ENCODE measurements around the gene CLCNKB. TPM values are rescaled to one million over a fixed set of nuclear protein-coding genes. Genes with fewer than 3 reads are reported as not detected.

CLCNKB gene
- total RNA-seq, 1 donor from 2014 or later: 1.6 TPM

- peaks cover 3% of the 10 kb centered on the region for H3K27me3 Mint-ChIP-seq
- no peak overlapping the region for H3K4me3 Mint-ChIP-seq
- peak overlapping the region; percentile 57 for H3K27ac Mint-ChIP-seq
- H3K4me1 Mint-ChIP-seq (ENCODE audit: unreplicated experiment): peaks cover 35% of the 10 kb centered on the region
- DNase-seq (ENCODE audit: extremely low spot score, unreplicated experiment): no peak
- H3K9me3 Mint-ChIP-seq: no peaks in the 10 kb centered on the region
- no peak for TF ChIP-seq CTCF (conservative IDR thresholded peaks at IDR 0.05)
- no peaks in the 10 kb centered on the region for H3K36me3 Mint-ChIP-seq
Measured at GRCh38 chr1:16063226-16063829, 19.7 kb downstream of the CLCNKB start.

DNA sequence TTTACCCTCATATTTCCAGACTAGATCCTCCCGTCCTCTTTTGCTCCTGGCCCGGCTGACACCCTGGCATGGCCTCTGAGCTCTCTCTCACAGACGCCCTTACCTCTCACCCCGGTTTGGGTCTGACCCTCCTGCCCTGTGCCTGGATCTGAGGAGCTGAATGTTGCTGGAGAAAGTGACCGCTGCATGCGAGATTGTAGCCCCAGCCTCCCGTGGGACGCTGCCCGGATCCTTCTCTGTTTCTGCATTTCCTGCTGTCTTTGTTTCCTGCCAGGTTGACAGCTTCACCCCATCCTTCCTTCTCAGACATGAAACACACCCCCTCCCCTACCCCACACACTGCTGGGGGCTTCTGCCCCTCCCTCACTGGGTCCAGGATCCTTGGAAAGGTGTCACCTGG is 20.3 kb downstream of the CLCNKB start:
- H3K36me3 Mint-ChIP-seq: no peaks in the 10 kb centered on the region
- peak overlapping the region; percentile 57 for H3K27ac Mint-ChIP-seq
- peaks cover 35% of the 10 kb centered on the region for H3K4me1 Mint-ChIP-seq (ENCODE audit: unreplicated experiment)
- no peak for DNase-seq (ENCODE audit: extremely low spot score, unreplicated experiment)
- TF ChIP-seq CTCF (conservative IDR thresholded peaks at IDR 0.05): no peak
- no peaks in the 10 kb centered on the region for H3K9me3 Mint-ChIP-seq
- no peak overlapping the region for H3K4me3 Mint-ChIP-seq
- peaks cover 3% of the 10 kb centered on the region for H3K27me3 Mint-ChIP-seq

- DNase-seq (ENCODE audit: extremely low spot score, unreplicated experiment): no peak
- peaks cover 35% of the 10 kb centered on the region for H3K4me1 Mint-ChIP-seq (ENCODE audit: unreplicated experiment)
- no peaks in the 10 kb centered on the region for H3K9me3 Mint-ChIP-seq
- peak overlapping the region; percentile 44 for H3K27ac Mint-ChIP-seq
- H3K36me3 Mint-ChIP-seq: no peaks in the 10 kb centered on the region
- TF ChIP-seq CTCF (conservative IDR thresholded peaks at IDR 0.05): no peak
- peaks cover 3% of the 10 kb centered on the region for H3K27me3 Mint-ChIP-seq
- no peak overlapping the region for H3K4me3 Mint-ChIP-seq
Measured at GRCh38 chr1:16064536-16065268, 21.1 kb downstream of the CLCNKB start.

DNA sequence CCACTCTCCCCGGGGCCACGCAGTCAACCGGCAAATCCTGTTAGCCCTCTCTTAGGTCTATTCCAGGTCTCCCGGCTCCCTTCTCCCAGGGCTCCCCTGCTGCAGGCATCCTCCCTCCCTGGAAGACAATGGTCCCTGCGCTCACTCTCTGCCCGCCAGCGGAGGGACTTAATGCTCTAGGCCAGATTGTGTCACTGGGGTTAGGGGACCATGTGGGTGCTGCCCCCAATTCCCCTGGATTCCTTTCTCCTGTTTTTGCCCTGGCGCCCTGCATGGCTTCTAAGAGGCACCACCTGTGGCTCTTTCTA is 21.6 kb downstream of the CLCNKB start:
- peaks cover 35% of the 10 kb centered on the region for H3K4me1 Mint-ChIP-seq (ENCODE audit: unreplicated experiment)
- H3K36me3 Mint-ChIP-seq: no peaks in the 10 kb centered on the region
- H3K4me3 Mint-ChIP-seq: no peak overlapping the region
- peaks cover 3% of the 10 kb centered on the region for H3K27me3 Mint-ChIP-seq
- H3K27ac Mint-ChIP-seq: peak overlapping the region; percentile 48
- TF ChIP-seq CTCF (conservative IDR thresholded peaks at IDR 0.05): no peak
- no peak for DNase-seq (ENCODE audit: extremely low spot score, unreplicated experiment)
- no peaks in the 10 kb centered on the region for H3K9me3 Mint-ChIP-seq

DNA sequence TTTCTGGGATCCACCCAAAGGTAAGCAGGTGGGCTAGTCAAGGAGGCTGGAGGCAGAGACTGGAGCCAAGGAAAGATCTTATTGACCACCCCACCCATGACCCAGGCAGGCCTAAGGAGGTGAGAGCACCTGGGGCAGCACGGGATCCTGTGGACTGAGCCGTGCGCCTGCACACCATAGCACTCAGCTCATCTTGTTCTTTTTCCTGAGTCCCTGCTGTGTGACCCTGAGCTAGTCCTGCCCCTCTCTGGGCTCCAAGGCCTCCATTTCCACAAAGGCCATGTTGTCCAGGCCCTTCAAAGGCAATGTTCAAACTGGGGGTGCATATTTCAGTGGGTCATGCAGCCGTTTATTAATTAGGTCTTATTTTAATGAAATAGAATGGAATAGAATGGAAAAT is 22.7 kb downstream of the CLCNKB start:
- DNase-seq (ENCODE audit: extremely low spot score, unreplicated experiment): no peak
- H3K9me3 Mint-ChIP-seq: no peaks in the 10 kb centered on the region
- no peak for TF ChIP-seq CTCF (conservative IDR thresholded peaks at IDR 0.05)
- peaks cover 26% of the 10 kb centered on the region for H3K4me1 Mint-ChIP-seq (ENCODE audit: unreplicated experiment)
- H3K4me3 Mint-ChIP-seq: no peak overlapping the region
- no peaks in the 10 kb centered on the region for H3K36me3 Mint-ChIP-seq
- H3K27me3 Mint-ChIP-seq: peaks cover 3% of the 10 kb centered on the region
- no peak overlapping the region for H3K27ac Mint-ChIP-seq
